GM11168 (cell line): ENCODE measurements around the gene HAND2.

ENCODE experiments used
- in situ Hi-C: fragments of 300-500 bp; cut with MboI; formaldehyde crosslinking; loops from one replicate; pipeline ENCODE4 v1.12.0; 2022; ENCODE audit warnings: low sequenced_read_pairs; ENCODE audit not compliant: unreplicated experiment

Gene HAND2

DNA sequence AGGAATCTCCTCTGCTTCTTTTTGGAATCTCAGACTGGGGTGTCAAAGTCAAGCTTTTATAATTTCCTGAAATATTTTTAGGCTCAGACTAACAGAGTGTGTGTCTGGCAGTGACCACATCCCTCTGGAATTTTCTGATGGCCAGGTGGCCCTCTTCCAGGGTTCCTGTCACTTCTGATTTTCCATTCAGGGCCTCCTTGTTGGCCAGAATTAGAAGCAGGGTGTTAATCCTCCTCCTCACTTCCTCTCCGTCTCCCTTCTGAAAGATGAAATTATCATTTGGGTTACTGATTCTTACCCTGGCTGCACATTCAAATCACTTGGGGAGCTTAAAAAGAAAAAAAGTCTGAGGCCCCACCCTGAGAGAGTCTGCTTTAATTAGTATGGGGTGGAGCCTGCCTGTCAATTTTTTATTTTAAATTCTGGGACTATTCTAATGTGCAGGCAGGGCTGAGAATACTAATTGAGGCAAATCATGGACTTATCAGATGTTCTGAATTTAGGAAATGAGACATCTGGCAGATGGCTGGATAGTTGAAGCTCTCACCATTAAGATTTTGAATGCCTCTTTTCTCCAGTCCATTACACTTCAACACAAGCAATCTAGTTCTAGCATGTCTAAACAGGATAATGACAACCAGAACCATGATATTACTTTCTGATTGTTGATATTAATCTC is 43.2 kb downstream of the HAND2 start:
- in situ Hi-C loops: no loop called here

- in situ Hi-C loops: no loop called here
These were observed 44.9 kb downstream of the HAND2 start for GRCh38 chr4:173485164-173485563.

GRCh38 chr4:173482330-173482931 is 47.6 kb downstream of the HAND2 start:
- in situ Hi-C loops: no loop called here

- in situ Hi-C loops: no loop called here
These were observed 51.1 kb downstream of the HAND2 start for GRCh38 chr4:173478913-173479283.

GRCh38 chr4:173478201-173478912 is 51.7 kb downstream of the HAND2 start:
- in situ Hi-C loops: no loop called here

- in situ Hi-C loops: no loop called here
These were observed 53.0 kb downstream of the HAND2 start for GRCh38 chr4:173477016-173477415.
